Stimulated activated CD8-positive, alpha-beta memory T cell treated with anti-CD3 and anti-CD28 coated beads, Interleukin-15, amount 100 ng/mL, for 1 hour (primary cell): ENCODE measurements around the gene HOXC4.

Source experiments
- DNase-seq: peaks from one replicate; pipeline ENCODE4 v3.0.0-alpha.2; 2020; ENCODE audit warnings: low read depth

Gene HOXC4

GRCh38 chr12:54053751-54054741, at the start of gene HOXC4:
TSS of gene HOXC4 (plus strand) at chr12:54053835. CDS start at chr12:54053923, 88 bp downstream.
- no peak for DNase-seq

DNA sequence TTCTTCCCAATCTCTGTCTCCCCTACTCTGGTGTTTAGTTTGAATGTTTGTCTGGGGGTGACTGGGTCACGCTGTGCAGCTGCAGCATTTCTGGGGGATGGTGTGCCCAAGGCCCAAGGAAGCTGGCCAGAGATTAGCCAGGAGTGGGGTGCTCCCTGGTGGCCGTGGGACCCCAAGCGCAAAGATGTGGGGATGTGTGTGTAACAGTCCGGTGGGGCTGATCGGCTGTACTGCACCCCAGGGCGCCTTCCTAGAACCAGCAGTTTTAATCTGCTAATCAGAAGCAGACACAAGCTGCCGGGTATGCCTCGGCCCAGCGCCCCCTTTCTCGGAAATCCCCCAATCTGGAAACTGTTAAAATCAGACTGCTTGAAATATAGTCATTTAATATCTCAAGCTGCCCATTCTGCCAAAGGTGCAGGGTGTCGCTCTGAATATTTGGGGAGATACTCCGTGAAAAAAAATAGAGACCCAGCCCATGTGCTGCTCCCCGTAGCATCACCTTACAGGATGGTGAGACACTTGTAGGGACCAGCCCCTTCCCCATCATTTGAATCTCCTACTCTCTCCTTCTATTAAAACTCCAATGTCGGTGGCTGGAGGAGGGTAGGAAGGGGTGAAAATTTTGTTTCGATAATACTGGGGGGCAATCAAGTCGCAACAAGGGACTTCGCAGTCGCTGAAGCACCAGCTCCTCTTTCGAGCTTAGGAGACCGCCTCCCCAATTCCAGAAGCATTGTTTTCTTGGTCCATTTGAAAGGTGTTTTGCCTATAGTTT, 49.4 kb upstream of the HOXC4 start:
- no peak for DNase-seq

DNA sequence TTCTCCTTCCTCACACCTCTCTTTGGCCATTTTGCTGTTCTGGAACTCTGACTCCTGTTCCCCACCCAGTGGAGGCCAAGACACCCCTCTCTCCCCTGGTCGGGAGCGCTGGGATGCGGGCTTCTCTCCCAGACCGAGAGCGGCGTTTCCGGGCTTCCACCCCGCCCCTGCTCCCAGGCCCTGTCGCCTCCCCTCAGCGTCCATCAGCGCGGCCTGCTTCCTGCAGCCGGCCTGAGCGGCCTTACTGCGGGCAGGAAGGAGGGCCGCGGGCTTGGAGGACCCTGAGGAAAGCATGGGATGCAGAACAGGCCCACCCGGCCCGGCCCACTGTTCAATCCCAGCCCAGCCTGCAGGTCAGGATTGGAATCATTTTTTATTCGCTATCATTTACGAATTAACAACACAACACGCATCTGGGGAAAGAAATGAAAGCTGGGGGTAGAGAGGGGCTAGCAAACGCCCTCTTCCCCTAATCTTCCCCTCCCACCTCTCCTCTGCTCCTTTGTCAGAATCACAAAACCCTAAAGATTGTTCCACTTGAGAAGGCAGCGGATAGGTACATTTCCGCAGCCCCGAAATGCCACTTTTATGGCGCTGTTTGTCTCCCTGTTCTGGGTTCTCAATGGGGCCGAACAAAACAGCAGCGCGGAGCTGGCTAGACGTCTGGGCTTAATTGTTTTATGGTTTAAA, 48.6 kb upstream of the HOXC4 start:
- no peak for DNase-seq

DNA sequence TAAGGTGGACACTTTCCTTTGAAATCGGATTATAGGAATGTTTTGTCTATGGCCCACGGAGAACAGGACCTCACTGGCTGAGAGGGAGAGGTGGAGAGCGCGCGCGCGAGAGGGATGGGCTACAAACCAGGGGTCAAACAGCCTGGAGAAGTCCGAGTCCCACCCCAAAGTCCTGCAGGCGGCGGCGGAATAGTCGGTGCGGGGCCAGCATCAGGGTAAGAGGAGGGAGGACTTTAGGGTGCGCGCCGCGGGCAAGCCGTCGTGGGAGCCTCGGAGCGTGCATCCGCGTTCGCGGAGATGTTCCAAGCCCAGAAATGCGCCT, 48.1 kb upstream of the HOXC4 start:
- DNase-seq, result no peak

DNA sequence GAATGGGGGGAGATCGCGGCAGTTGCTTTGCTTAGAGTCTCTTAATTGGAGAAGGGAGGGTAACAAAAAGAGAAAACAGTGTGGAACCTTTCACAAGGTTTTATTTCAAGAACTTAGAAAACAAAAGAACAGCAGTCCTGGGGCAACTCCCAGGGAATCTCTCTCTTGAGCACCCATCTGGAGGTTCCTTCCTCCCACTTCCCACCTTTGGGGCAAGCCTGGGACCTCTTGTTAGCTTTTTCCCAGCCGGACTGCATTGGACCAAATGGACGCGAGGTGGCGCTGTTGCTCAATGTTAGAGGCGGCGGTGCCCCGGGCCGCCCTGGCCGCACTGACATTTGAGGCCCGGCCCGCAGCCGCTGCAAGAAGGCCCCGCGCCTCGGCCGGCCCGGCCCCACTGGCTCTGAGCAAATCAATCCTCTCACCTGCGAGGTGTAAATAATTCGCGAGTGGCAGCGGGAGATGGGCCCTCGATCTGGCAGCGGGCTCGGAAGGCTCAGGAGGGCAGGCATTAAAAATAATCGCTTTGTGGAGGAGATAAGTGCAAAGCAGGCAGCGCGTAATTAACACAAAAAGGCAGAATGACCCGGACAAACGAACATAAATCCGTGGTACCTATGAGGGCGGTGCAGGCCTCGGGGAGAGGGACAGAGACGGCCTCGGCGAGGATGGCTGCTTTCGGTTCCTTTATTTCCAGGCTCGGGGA, 47.6 kb upstream of the HOXC4 start:
- DNase-seq, result peak; percentile 83

GRCh38 chr12:54006559-54007220, 46.9 kb upstream of the HOXC4 start:
- no peak for DNase-seq

- DNase-seq, result no peak
Measured at GRCh38 chr12:54007538-54008259, 45.9 kb upstream of the HOXC4 start.

DNA sequence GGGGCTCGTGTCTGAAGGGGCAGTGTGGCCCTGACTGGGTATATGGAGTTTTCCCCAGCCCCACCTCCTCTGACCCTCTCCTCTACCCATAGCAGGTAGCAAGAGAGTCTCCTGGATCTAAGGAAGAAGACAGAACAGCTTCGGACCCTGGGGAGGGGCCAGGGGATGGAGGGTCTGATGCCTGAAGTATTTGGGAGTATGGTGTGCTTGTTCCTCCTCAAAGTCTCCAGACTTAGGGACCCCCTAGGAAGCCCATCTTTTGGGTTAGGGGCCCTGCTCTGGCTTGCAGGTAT, 45.4 kb upstream of the HOXC4 start:
- DNase-seq, result no peak

DNA sequence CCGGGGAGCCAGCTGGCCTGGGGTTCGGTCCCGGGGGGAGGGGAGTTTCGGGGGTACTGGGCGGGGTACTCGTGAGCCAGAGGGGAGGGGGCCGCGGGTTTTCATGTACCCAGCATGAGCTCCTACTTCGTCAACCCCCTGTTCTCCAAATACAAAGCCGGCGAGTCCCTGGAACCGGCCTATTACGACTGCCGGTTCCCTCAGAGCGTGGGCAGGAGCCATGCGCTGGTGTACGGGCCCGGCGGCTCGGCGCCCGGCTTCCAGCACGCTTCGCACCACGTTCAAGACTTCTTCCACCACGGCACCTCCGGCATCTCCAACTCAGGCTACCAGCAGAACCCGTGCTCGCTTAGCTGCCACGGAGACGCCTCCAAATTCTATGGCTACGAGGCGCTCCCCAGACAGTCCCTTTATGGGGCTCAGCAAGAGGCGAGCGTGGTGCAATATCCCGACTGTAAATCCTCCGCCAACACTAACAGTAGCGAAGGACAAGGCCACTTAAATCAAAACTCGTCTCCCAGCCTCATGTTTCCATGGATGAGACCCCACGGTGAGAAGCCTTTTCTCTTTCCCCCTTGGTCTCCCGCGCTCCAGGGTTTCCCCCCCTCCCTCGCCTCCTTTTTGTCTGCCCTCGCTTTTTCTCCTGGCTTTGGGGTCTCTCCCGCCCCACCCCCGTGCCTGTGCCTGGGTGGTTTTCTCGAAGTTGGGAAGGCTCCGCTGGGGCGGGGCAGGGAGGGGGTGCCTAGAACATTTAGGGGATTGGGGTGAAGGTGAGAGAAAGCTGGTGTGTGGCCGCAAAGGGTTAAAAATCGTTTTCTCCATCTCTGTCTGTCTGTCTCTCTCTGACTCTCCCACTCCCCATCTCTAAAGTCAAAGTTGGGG, 44.2 kb upstream of the HOXC4 start:
- DNase-seq, result no peak

DNA sequence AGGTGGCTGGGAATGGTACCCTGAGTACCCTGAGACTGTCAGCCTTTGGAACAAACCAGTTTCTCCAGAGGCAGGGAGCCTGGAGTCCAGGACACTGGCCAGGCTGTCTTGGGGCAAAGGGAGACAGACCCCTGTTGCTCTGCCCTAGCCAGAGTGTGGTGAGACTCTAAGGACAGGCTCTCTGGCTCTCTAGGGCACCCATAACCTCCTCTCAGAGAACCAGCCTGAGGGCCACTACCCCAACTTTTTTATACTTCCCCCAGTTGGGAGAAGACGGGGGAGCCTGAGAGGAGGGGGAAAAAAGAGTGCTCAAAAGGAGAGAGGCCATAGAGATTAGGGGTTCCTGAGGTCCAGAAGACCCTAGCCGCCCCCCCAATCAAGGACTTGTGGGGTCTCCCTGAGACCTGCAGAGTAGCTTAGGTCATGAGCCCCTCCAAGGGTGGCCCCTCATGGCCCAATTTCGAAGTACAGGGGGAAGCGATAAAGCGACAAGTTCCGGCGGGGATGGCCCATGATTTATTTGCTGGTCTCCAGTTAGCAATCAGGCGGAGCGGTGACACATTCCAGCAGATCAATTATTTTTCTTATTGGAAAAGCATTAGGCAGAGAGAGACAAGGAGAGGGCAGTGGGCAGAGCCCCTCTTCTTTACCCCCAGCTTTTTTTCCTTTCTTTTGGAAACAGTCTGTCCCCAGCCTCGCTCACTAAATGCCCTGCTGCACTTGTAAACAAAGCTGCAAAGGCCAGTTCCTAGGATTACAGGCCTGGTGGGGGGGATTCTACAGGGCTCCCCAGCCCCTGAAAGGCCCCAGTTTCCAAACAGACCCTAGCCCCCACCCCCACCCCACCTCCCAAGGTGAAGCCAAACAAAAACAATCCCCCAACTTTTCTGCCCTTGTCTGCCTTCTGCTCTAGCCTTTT, 43.3 kb upstream of the HOXC4 start:
- DNase-seq, result no peak

DNA sequence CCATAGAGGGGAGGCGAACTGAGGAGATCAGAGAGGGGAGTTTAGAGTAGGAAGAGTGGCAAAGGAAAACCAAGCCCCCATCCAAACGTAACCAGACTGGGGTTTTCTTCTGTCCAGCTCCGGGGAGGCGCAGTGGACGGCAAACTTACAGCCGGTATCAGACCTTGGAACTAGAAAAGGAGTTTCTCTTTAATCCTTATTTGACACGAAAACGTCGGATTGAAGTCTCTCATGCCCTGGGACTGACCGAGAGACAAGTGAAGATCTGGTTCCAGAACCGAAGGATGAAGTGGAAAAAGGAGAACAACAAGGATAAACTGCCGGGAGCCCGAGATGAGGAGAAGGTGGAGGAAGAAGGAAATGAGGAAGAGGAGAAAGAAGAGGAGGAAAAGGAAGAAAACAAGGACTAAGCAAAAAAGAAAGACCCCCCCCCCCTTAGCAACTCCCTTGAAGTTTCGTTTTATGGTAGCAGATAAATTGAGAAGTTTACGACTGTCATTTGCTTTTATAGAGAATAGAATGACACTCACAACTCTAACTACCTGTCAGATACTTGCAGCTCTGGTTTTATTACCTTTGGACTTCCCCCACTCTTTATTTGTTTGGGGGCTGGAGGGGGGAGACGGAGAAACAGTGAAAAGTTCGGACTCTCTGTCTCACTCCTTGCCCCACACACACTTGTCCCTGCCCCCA, 42.5 kb upstream of the HOXC4 start:
- no peak for DNase-seq

- no peak for DNase-seq
Measured at GRCh38 chr12:54011665-54012532, 41.7 kb upstream of the HOXC4 start.

GRCh38 chr12:54012631-54013409, 40.8 kb upstream of the HOXC4 start:
- no peak for DNase-seq

DNA sequence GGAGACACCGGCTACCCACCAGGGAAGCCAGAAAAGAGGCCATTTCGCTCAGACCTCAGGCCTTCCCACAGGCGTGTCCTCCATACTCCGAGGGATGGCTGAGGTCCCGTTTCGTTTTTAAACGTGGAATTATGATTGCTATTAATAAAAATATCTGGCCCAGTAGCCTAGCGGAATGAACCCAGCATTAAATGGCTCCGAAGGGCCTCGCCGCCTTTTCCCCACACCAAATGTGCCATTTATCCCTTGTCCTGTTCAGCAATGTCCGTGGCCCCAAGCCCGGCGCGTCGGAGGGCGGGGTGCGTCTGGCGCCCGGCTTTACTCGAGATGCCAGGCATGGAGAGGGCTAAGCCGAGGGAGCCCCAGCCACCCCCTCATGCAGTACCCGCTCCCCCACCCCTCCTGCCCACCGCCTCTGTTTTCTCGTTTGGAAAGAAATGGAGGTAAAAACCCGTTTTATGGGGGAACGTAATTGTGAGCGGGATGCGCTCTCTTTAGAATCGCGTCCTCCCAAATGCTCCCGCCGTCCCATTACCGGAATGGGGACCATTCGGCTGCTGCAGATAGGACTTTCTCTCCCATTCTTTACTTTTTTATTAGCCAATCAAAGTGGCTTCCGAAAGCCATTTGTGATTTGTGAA, 39.1 kb upstream of the HOXC4 start:
- no peak for DNase-seq

DNA sequence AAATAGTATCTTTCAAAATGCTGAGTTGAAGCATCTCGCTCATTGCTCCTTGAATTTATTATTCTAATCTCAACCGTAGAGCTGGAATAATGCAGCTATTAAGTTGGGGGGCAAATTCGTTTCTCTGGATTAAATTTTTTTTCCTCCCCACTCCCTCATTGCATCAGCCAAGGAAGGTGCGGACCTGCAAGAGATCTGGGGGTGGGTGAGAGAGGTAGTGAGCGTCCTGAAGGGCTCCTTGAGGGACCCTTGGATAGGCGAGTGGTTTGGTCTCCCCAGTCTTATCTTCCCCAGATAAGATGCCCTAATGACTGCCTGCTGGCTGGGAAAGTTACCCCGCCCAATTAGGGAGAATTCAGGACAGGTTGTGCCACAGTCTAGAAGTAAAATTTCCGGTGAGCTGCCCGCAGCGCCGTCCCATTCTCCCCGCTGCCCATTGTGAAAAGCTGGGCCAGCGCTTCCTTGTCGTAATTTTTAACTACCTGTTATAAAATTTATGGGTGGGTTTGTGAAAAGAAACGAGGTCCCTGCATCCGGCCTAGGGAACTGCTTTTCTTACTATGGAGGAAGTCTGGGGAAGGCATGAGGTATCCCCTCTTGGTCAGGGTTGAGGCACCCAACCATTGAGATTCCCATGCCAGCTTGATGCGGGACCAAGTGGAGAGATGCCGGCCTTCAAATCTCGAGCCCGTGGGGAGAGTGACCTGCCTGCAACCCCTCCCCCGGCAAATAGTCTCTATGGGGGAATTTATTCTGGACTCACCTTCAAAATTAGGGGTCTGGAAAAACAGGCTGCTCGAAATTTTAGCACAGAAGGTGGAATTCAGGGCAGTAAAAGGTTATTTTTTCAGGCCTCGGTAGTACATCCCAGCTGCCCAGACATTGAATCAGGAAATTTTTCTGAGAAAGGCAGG, 38.4 kb upstream of the HOXC4 start:
- no peak for DNase-seq
